GM12872 (cell line): ENCODE results near the gene HOOK1.

Experiments
- CTCF ChIP-seq: IDR thresholded peaks from 3 replicates; pipeline ENCODE4 v1.5.1; 2011; ENCODE audit warnings: low read depth, mild to moderate bottlenecking, low read length, moderate library complexity; ENCODE audit not compliant: insufficient read depth

The HOOK1 gene

GRCh38 chr1:59771361-59771760 is 43.4 kb upstream of the HOOK1 start:
- no peak for TF ChIP-seq CTCF

GRCh38 chr1:59775480-59775879 is 39.3 kb upstream of the HOOK1 start:
- TF ChIP-seq CTCF = no peak

GRCh38 chr1:59776960-59777852 is 37.5 kb upstream of the HOOK1 start:
- TF ChIP-seq CTCF = peak; percentile 13; the same call in 1 of the 3 replicates

- TF ChIP-seq CTCF = peak; percentile 45; the same call in 2 of the 3 replicates
Measured at GRCh38 chr1:59779949-59780348, 34.8 kb upstream of the HOOK1 start.

GRCh38 chr1:59788825-59789224 is 25.9 kb upstream of the HOOK1 start:
- TF ChIP-seq CTCF = no peak

- TF ChIP-seq CTCF = no peak
Measured at GRCh38 chr1:59798600-59798999, 16.1 kb upstream of the HOOK1 start.

GRCh38 chr1:59803458-59804038 is 11.2 kb upstream of the HOOK1 start:
- TF ChIP-seq CTCF = no peak
